Esophagus muscularis mucosa (tissue), 4 donors: ENCODE measurements around the gene RHOV. TPM values are rescaled to one million over a fixed set of nuclear protein-coding genes. Genes with fewer than 3 reads are reported as not detected.

Source experiments
- DNase-seq: peaks from one replicate; pipeline ENCODE4 v3.0.0-alpha.2; 2017; ENCODE audit errors: extremely low spot score
- H3K27ac ChIP-seq, 4 donors: fragments of 200-600 bp; sonication (generic); replicated peaks in 1 of 4; 1 replicate in 3 of 4; 2 replicates in 1 of 4; pipeline ENCODE4 v1.5.1; 2016 to 2019; ENCODE audit warnings: mild to moderate bottlenecking in 1 of 4
- H3K27me3 ChIP-seq, 4 donors: fragments of 200-600 bp; sonication (generic); one replicate each; pipeline versions ENCODE4 v1.5.1 to v1.6.0; 2016 to 2019
- H3K36me3 ChIP-seq, 4 donors: fragments of 200-600 bp; sonication (generic); one replicate each; pipeline ENCODE4 v1.5.1; 2016 to 2019
- H3K4me1 ChIP-seq, 4 donors: fragments of 200-600 bp; sonication (generic); one replicate each; pipeline ENCODE4 v1.5.1; 2016 to 2019
- H3K4me3 ChIP-seq, 4 donors: fragments of 200-600 bp; sonication (generic); 1 replicate in 2 of 4; 2 replicates in 2 of 4; pipeline ENCODE4 v1.5.1; 2016 to 2019; ENCODE audit warnings: mild to moderate bottlenecking in 4 of 4, moderate library complexity in 1 of 4
- H3K9me3 ChIP-seq, 4 donors: fragments of 200-600 bp; sonication (generic); 1 replicate in 3 of 4; 2 replicates in 1 of 4; pipeline ENCODE4 v1.5.1; 2016 to 2019
- CTCF ChIP-seq, 3 experiments: fragments of 200-600 bp in 2 of 3; fragments of 450-650 bp in 1 of 3; sonication (generic) in 2 of 3; IDR thresholded peaks; one replicate each; pipeline ENCODE4 v1.5.1; 2017 to 2019; ENCODE audit warnings: antibody characterized with exemption in 3 of 3, mild to moderate bottlenecking in 2 of 3, moderate library complexity in 1 of 3
- EP300 ChIP-seq: sonication (generic); formaldehyde crosslinking; IDR thresholded peaks from one replicate; pipeline ENCODE4 v1.6.1; 2017; ENCODE audit warnings: antibody characterized with exemption
- POLR2A ChIP-seq: fragments of 450-650 bp; IDR thresholded peaks from one replicate; pipeline ENCODE4 v1.6.1; 2017; ENCODE audit warnings: antibody characterized with exemption, moderate library complexity, mild to moderate bottlenecking, low read depth
- POLR2AphosphoS5 ChIP-seq, 2 donors: sonication (generic); formaldehyde crosslinking; IDR thresholded peaks; one replicate each; pipeline ENCODE4 v1.6.1; 2017; ENCODE audit warnings: antibody characterized with exemption in 2 of 2
- WGBS: methylation state at CpG from one replicate; pipeline ENCODE4 v1.1.5; 2018; 5-methylcytosine and 5-hydroxymethylcytosine counted together
- intact Hi-C: fragments of 100-400 bp; cut with DNase I; formaldehyde crosslinking; loops from one replicate; pipeline ENCODE4 v1.15.1; 2023
- total RNA-seq, 4 donors: library from RNA; depleted of rRNA; stranded (reverse); fragments of >200 nt; gene quantifications; one replicate each; pipeline versions ENCODE4 v1.1.0 to v1.2.1, GENCODE V29; 2016

RHOV gene
- total RNA-seq, 4 donors from 2014 or later, result not detected

GRCh38 chr15:40855706-40856234 is 18.3 kb downstream of the RHOV start:
- H3K27me3 ChIP-seq, result peaks cover 0 to 47% (median 0%) of the 10 kb centered on the region in 4 donors
- no peak overlapping the region for H3K4me3 ChIP-seq
- 86% methylated on average over 11 of the region's 13 CpGs for WGBS
- H3K36me3 ChIP-seq, result no peaks in the 10 kb centered on the region
- no peaks in the 10 kb centered on the region for H3K9me3 ChIP-seq
- peaks cover 0 to 14% (median 6%) of the 10 kb centered on the region in 4 donors for H3K4me1 ChIP-seq
- no peak for DNase-seq
- no peak overlapping the region for H3K27ac ChIP-seq
- TF ChIP-seq EP300 (no peak), CTCF (IDR thresholded peaks at IDR 0.05) (no peak), POLR2A (no peak), POLR2AphosphoS5 (IDR thresholded peaks at IDR 0.05) (no peak)
- intact Hi-C loops, result loop anchor here (2.0 to 5.0 kb wide), 2 partner anchors 37 to 332 kb away; no protein-coding TSS in a partner anchor

- WGBS, result 81% methylated on average over 10 of the region's 10 CpGs
- intact Hi-C loops, result no loop called here
- Histone ChIP-seq H3K36me3 (no peaks in the 10 kb centered on the region), H3K4me3 (no peak overlapping the region), H3K4me1 (peaks cover 0 to 12% (median 6%) of the 10 kb centered on the region in 4 donors), H3K9me3 (no peaks in the 10 kb centered on the region), H3K27ac (no peak overlapping the region), H3K27me3 (peaks cover 0 to 40% (median 0%) of the 10 kb centered on the region in 4 donors)
- TF ChIP-seq POLR2A, result no peak
- TF ChIP-seq POLR2AphosphoS5 (IDR thresholded peaks at IDR 0.05), result no peak
- no peak for TF ChIP-seq EP300
- TF ChIP-seq CTCF (IDR thresholded peaks at IDR 0.05), result no peak
- no peak for DNase-seq
These were observed 19.9 kb downstream of the RHOV start for GRCh38 chr15:40854161-40854560.

- TF ChIP-seq POLR2A (no peak), POLR2AphosphoS5 (IDR thresholded peaks at IDR 0.05) (no peak), EP300 (no peak), CTCF (IDR thresholded peaks at IDR 0.05) (no peak)
- Histone ChIP-seq H3K27me3 (peaks cover 0 to 32% (median 0%) of the 10 kb centered on the region in 4 donors), H3K27ac (no peak overlapping the region), H3K4me1 (peaks cover 0 to 10% (median 6%) of the 10 kb centered on the region in 4 donors), H3K36me3 (no peaks in the 10 kb centered on the region), H3K4me3 (no peak overlapping the region), H3K9me3 (no peaks in the 10 kb centered on the region)
- 90% methylated on average over 15 of the region's 16 CpGs for WGBS
- intact Hi-C loops, result no loop called here
- no peak for DNase-seq
These were observed 20.7 kb downstream of the RHOV start for GRCh38 chr15:40853241-40853890.

GRCh38 chr15:40852529-40852928 is 21.5 kb downstream of the RHOV start:
- Histone ChIP-seq H3K27me3 (peaks cover 0 to 31% (median 0%) of the 10 kb centered on the region in 4 donors), H3K4me3 (no peak overlapping the region), H3K36me3 (no peaks in the 10 kb centered on the region), H3K4me1 (peaks cover 0 to 5% (median 4%) of the 10 kb centered on the region in 4 donors), H3K27ac (no peak overlapping the region), H3K9me3 (no peaks in the 10 kb centered on the region)
- DNase-seq, result no peak
- intact Hi-C loops, result no loop called here
- TF ChIP-seq EP300 (no peak), POLR2A (no peak), POLR2AphosphoS5 (IDR thresholded peaks at IDR 0.05) (no peak), CTCF (IDR thresholded peaks at IDR 0.05) (no peak)
- WGBS, result 91% methylated on average over 5 of the region's 5 CpGs
